H9 (cell line): ENCODE measurements around the gene HERPUD2. TPM values are rescaled to one million over a fixed set of nuclear protein-coding genes. Genes with fewer than 3 reads are reported as not detected.

Experiments used
- DNase-seq: peaks from one replicate; pipeline ENCODE4 v3.0.0-alpha.2; 2017
- H2AFZ ChIP-seq: one replicate; pipeline ENCODE4 v1.6.1; 2013; ENCODE audit warnings: mild to moderate bottlenecking, low read length, control low read depth, moderate library complexity
- H2AK5ac ChIP-seq: 2 replicates; pipeline ENCODE4 v1.6.1; 2013; ENCODE audit warnings: low read length, control low read depth, mixed read lengths; ENCODE audit not compliant: insufficient read length
- H2BK120ac ChIP-seq: one replicate; pipeline ENCODE4 v1.6.1; 2013; ENCODE audit warnings: low read depth, mild to moderate bottlenecking, low read length, control low read depth, inconsistent platforms; ENCODE audit not compliant: poor library complexity, severe bottlenecking
- H2BK12ac ChIP-seq: 2 replicates; pipeline ENCODE4 v1.6.1; 2013; ENCODE audit warnings: low read length, control low read depth, mixed read lengths, low read depth; ENCODE audit not compliant: insufficient read length
- H2BK15ac ChIP-seq: 2 replicates; pipeline ENCODE4 v1.6.1; 2013; ENCODE audit warnings: low read depth, low read length, control low read depth
- H2BK20ac ChIP-seq: one replicate; pipeline ENCODE4 v1.6.1; 2013; ENCODE audit warnings: low read depth, mild to moderate bottlenecking, low read length, control low read depth, inconsistent platforms; ENCODE audit not compliant: poor library complexity, severe bottlenecking
- H2BK5ac ChIP-seq: 2 replicates; pipeline ENCODE4 v1.6.1; 2013; ENCODE audit warnings: low read length, control low read depth, mixed read lengths; ENCODE audit not compliant: insufficient read length
- H3K14ac ChIP-seq: 2 replicates; pipeline ENCODE4 v1.6.1; 2013; ENCODE audit warnings: low read length, control low read depth; ENCODE audit not compliant: insufficient read depth
- H3K18ac ChIP-seq: 2 replicates; pipeline ENCODE4 v1.6.1; 2013; ENCODE audit warnings: low read depth, mild to moderate bottlenecking, mixed read lengths, low read length, control low read depth; ENCODE audit not compliant: insufficient read length
- H3K23ac ChIP-seq: 2 replicates; pipeline ENCODE4 v1.6.1; 2013; ENCODE audit warnings: low read length, control low read depth, mixed read lengths, low read depth; ENCODE audit not compliant: insufficient read length
- H3K23me2 ChIP-seq: 2 replicates; pipeline ENCODE4 v1.6.1; 2013; ENCODE audit warnings: low read depth, mild to moderate bottlenecking, mixed read lengths, low read length, control low read depth; ENCODE audit not compliant: insufficient read length, poor library complexity, severe bottlenecking
- H3K27ac ChIP-seq: 2 replicates; pipeline ENCODE4 v1.5.1; 2013; ENCODE audit warnings: low read length, control low read depth, mixed read lengths, low read depth; ENCODE audit not compliant: insufficient read length
- H3K27me3 ChIP-seq: 2 replicates; pipeline ENCODE4 v1.6.1; 2013; ENCODE audit warnings: low read length, control low read depth, inconsistent platforms; ENCODE audit not compliant: insufficient read depth
- H3K4ac ChIP-seq: 2 replicates; pipeline ENCODE4 v1.6.1; 2013; ENCODE audit warnings: low read depth, mild to moderate bottlenecking, control low read depth, inconsistent platforms, low read length, moderate library complexity
- H3K4me1 ChIP-seq: 2 replicates; pipeline ENCODE4 v1.6.1; 2013; ENCODE audit warnings: low read length, control low read depth, inconsistent platforms; ENCODE audit not compliant: insufficient read depth
- H3K4me2 ChIP-seq: 2 replicates; pipeline ENCODE4 v1.6.1; 2013; ENCODE audit warnings: low read length, control low read depth, mixed read lengths; ENCODE audit not compliant: insufficient read length, insufficient read depth
- H3K56ac ChIP-seq: 2 replicates; pipeline ENCODE4 v1.6.1; 2013; ENCODE audit warnings: low read depth, mild to moderate bottlenecking, mixed read lengths, low read length, control low read depth; ENCODE audit not compliant: insufficient read length
- H3K79me1 ChIP-seq: 2 replicates; pipeline ENCODE4 v1.6.1; 2013; ENCODE audit warnings: low read depth, mild to moderate bottlenecking, moderate library complexity, low read length, control low read depth, inconsistent platforms; ENCODE audit not compliant: insufficient read depth, poor library complexity, severe bottlenecking
- H3K79me2 ChIP-seq: 2 replicates; pipeline ENCODE4 v1.6.1; 2013; ENCODE audit warnings: low read length, control low read depth, inconsistent platforms; ENCODE audit not compliant: insufficient read depth
- H3K9ac ChIP-seq: 2 replicates; pipeline ENCODE4 v1.6.1; 2013; ENCODE audit warnings: low read length, control low read depth, mixed read lengths; ENCODE audit not compliant: insufficient read length; ENCODE audit errors: extremely low read depth
- H3K9me3 ChIP-seq: one replicate; pipeline ENCODE4 v1.6.1; 2013; ENCODE audit warnings: low read depth, low read length, inconsistent platforms; ENCODE audit not compliant: control insufficient read depth
- H3T11ph ChIP-seq: one replicate; pipeline ENCODE4 v1.6.1; 2013; ENCODE audit warnings: mild to moderate bottlenecking, low read length, control low read depth, inconsistent platforms
- H4K20me1 ChIP-seq: one replicate; pipeline ENCODE4 v1.6.1; 2013; ENCODE audit not compliant: control insufficient read depth, insufficient read length, insufficient read depth
- H4K5ac ChIP-seq: 2 replicates; pipeline ENCODE4 v1.6.1; 2013; ENCODE audit warnings: low read depth, mild to moderate bottlenecking, mixed read lengths, low read length, control low read depth; ENCODE audit not compliant: insufficient read length
- H4K8ac ChIP-seq: replicated peaks from 2 replicates; pipeline ENCODE4 v1.6.1; 2013; ENCODE audit warnings: low read length, control low read depth, mixed read lengths, low read depth; ENCODE audit not compliant: insufficient read length
- H4K91ac ChIP-seq: 2 replicates; pipeline ENCODE4 v1.6.1; 2013; ENCODE audit warnings: low read depth, mild to moderate bottlenecking, moderate library complexity, mixed read lengths, low read length, control low read depth; ENCODE audit not compliant: insufficient read length
- H3K27ac Mint-ChIP-seq, 3 experiments: 2 replicates in 2 of 3; 3 replicates in 1 of 3; pipeline ENCODE4 v1.8.0; 2020 to 2021; ENCODE audit warnings: mixed read lengths in 3 of 3, mild to moderate bottlenecking in 1 of 3, moderate library complexity in 1 of 3
- H3K27me3 Mint-ChIP-seq: 2 replicates; pipeline ENCODE4 v1.8.0; 2021; ENCODE audit warnings: low read depth, mild to moderate bottlenecking, moderate library complexity, mixed read lengths
- H3K36me3 Mint-ChIP-seq, 3 experiments: 2 replicates in 2 of 3; 3 replicates in 1 of 3; pipeline ENCODE4 v1.8.0; 2020 to 2021; ENCODE audit warnings: low read depth in 3 of 3, mixed read lengths in 3 of 3; ENCODE audit not compliant: insufficient read depth in 1 of 3
- H3K4me1 Mint-ChIP-seq, 2 experiments: 2 replicates each; pipeline ENCODE4 v1.8.0; 2020; ENCODE audit warnings: mixed read lengths in 2 of 2
- H3K4me3 Mint-ChIP-seq, 2 experiments: 2 replicates in 1 of 2; 3 replicates in 1 of 2; pipeline ENCODE4 v1.8.0; 2020 to 2021; ENCODE audit warnings: mild to moderate bottlenecking in 2 of 2, mixed read lengths in 2 of 2, moderate library complexity in 1 of 2
- H3K9me3 Mint-ChIP-seq, 2 experiments: 2 replicates in 1 of 2; 3 replicates in 1 of 2; pipeline ENCODE4 v1.8.0; 2020; ENCODE audit warnings: mild to moderate bottlenecking in 2 of 2, mixed read lengths in 2 of 2, moderate library complexity in 1 of 2
- CTCF ChIP-seq: fragments of 200-600 bp; sonication (generic); conservative IDR thresholded peaks from 3 replicates; pipeline ENCODE4 v1.8.0; 2021; ENCODE audit warnings: antibody characterized with exemption, mild to moderate bottlenecking
- WGBS: extraction: QIAGEN DNeasy Blood & Tissue Kit; methylation state at CpG from one replicate; pipeline ENCODE4 v1.1.7; 2013; ENCODE audit warnings: missing lambda C conversion rate, low lambda C conversion rate, mixed read lengths; ENCODE audit not compliant: insufficient read length; ENCODE audit errors: extremely low coverage; 5-methylcytosine and 5-hydroxymethylcytosine counted together
- total RNA-seq: library from RNA; stranded (reverse); gene quantifications from 2 replicates; pipeline ENCODE4 v1.2.1, GENCODE V29; 2021

HERPUD2 gene
- total RNA-seq, 1 experiment from 2014 or later = 17.0 TPM

GRCh38 chr7:35702541-35702940 lies 7.6 kb upstream of the HERPUD2 start:
- H4K5ac ChIP-seq = no peak overlapping the region

More at GRCh38 chr7:35702541-35702940, 7.6 kb upstream of the HERPUD2 start:
- no peaks in the 10 kb centered on the region for H3K23me2 ChIP-seq
- Mint-ChIP-seq H3K9me3 (no peaks in the 10 kb centered on the region), H3K4me1 (peaks cover 3 to 7% of the 10 kb centered on the region in 2 experiments; a peak in 2 of 4 replicates), H3K27ac (no peak overlapping the region), H3K4me3 (no peak overlapping the region), H3K27me3 (no peaks in the 10 kb centered on the region), H3K36me3 (no peaks in the 10 kb centered on the region)
- H3K18ac ChIP-seq = no peak overlapping the region
- H2BK20ac ChIP-seq = no peak overlapping the region
- no peak overlapping the region for H3K9ac ChIP-seq
- no peaks in the 10 kb centered on the region for H3K79me1 ChIP-seq
- H3K4me2 ChIP-seq = no peak overlapping the region
- WGBS = no CpG with 5 or more reads among the region's 4 CpGs
- no peaks in the 10 kb centered on the region for H3K27me3 ChIP-seq
- H4K8ac ChIP-seq = no peak overlapping the region
- no peak overlapping the region for H4K91ac ChIP-seq
- H3K27ac ChIP-seq = no peak overlapping the region
- no peak overlapping the region for H2BK5ac ChIP-seq
- no peak for TF ChIP-seq CTCF
- H2BK15ac ChIP-seq = no peak overlapping the region
- no peak overlapping the region for H2AK5ac ChIP-seq
- H3K23ac ChIP-seq = no peak overlapping the region
- no peak overlapping the region for H2AFZ ChIP-seq
- H3K79me2 ChIP-seq = no peaks in the 10 kb centered on the region
- H3K14ac ChIP-seq = no peak overlapping the region
- H2BK120ac ChIP-seq = no peak overlapping the region
- no peak overlapping the region for H3K4ac ChIP-seq
- no peak for DNase-seq
- H3K56ac ChIP-seq = no peak overlapping the region
- no peaks in the 10 kb centered on the region for H4K20me1 ChIP-seq
- no peaks in the 10 kb centered on the region for H3K9me3 ChIP-seq
- no peak overlapping the region for H2BK12ac ChIP-seq
- no peak overlapping the region for H3T11ph ChIP-seq
- no peaks in the 10 kb centered on the region for H3K4me1 ChIP-seq
